WTC11 (cell line): ENCODE results near the gene TRIM66. TPM values are rescaled to one million over a fixed set of nuclear protein-coding genes. Genes with fewer than 3 reads are reported as not detected.
A peak's percentile ranks its signal among the peaks of the same experiment; 100 is the strongest.

Source experiments
- ATAC-seq: fragments of 200-7000 bp; cut with Tn5 transposase; 2 replicates; pipeline ENCODE4 v1.10.0; 2021; ENCODE audit warnings: mild to moderate bottlenecking, moderate library complexity
- CTCF ChIA-PET: fragments of 300-600 bp; sonication (Branson Sonifier 250); formaldehyde crosslinking; loops from one replicate; lab custom pipeline; 2021; ENCODE audit warnings: antibody characterized with exemption; lab: Charles Lee
- POLR2A ChIA-PET: fragments of 350-600 bp; sonication (Branson Sonifier 250); formaldehyde crosslinking; loops from one replicate; lab custom pipeline; 2021; ENCODE audit warnings: antibody characterized with exemption; lab: Charles Lee
- DNase-seq: peaks from one replicate; pipeline ENCODE4 v3.0.0; 2021; ENCODE audit warnings: low spot score
- H3K27ac Mint-ChIP-seq: 2 replicates; pipeline ENCODE4 v1.8.0; 2021; ENCODE audit warnings: mixed read lengths
- H3K27me3 Mint-ChIP-seq: 2 replicates; pipeline ENCODE4 v1.8.0; 2021; ENCODE audit warnings: low read depth, mild to moderate bottlenecking, moderate library complexity, mixed read lengths
- H3K36me3 Mint-ChIP-seq: 2 replicates; pipeline ENCODE4 v1.8.0; 2021; ENCODE audit warnings: mixed read lengths
- H3K4me1 Mint-ChIP-seq: 2 replicates; pipeline ENCODE4 v1.8.0; 2022; ENCODE audit warnings: mixed read lengths
- H3K4me3 Mint-ChIP-seq: 2 replicates; pipeline ENCODE4 v1.8.0; 2021; ENCODE audit warnings: mild to moderate bottlenecking, moderate library complexity, mixed read lengths
- H3K9me3 Mint-ChIP-seq: 2 replicates; pipeline ENCODE4 v1.8.0; 2021; ENCODE audit warnings: mixed read lengths
- AR ChIP-seq: fragments of 250-450 bp; sonication (Bioruptor Pico); IDR thresholded peaks from 2 replicates; pipeline ENCODE4 v1.9.0; 2021; ENCODE audit warnings: mild to moderate bottlenecking
- ATF3 ChIP-seq: sonication (generic); formaldehyde crosslinking; conservative IDR thresholded peaks from 2 replicates; pipeline ENCODE4 v1.8.1; 2022; ENCODE audit warnings: mild to moderate bottlenecking, missing genetic modification reagents
- CDX4 ChIP-seq: fragments of 250-450 bp; sonication (Bioruptor Pico); IDR thresholded peaks from 2 replicates; pipeline ENCODE4 v1.9.0; 2021; ENCODE audit warnings: moderate library complexity, mild to moderate bottlenecking, inconsistent platforms, borderline replicate concordance
- CREM ChIP-seq: sonication (generic); formaldehyde crosslinking; IDR thresholded peaks from 2 replicates; pipeline ENCODE4 v1.8.1; 2022; ENCODE audit warnings: mild to moderate bottlenecking, missing genetic modification reagents, moderate library complexity
- EMX1 ChIP-seq: fragments of 250-450 bp; sonication (Bioruptor Pico); IDR thresholded peaks from 2 replicates; pipeline ENCODE4 v1.8.0; 2021; ENCODE audit warnings: mild to moderate bottlenecking
- FOXK1 ChIP-seq: sonication (generic); formaldehyde crosslinking; IDR thresholded peaks from 2 replicates; pipeline ENCODE4 v1.8.0; 2022; ENCODE audit warnings: mild to moderate bottlenecking, moderate library complexity, missing genetic modification reagents
- GABPB1 ChIP-seq: sonication (generic); formaldehyde crosslinking; IDR thresholded peaks from 2 replicates; pipeline ENCODE4 v1.8.1; 2023; ENCODE audit warnings: mild to moderate bottlenecking, missing genetic modification reagents
- HMGA2 ChIP-seq: fragments of 250-450 bp; sonication (Bioruptor Pico); IDR thresholded peaks from 2 replicates; pipeline ENCODE4 v1.4.0; 2021; ENCODE audit warnings: mild to moderate bottlenecking, moderate library complexity
- IRF2 ChIP-seq: sonication (generic); formaldehyde crosslinking; IDR thresholded peaks from 2 replicates; pipeline ENCODE4 v1.8.0; 2022; ENCODE audit warnings: low read depth, missing genetic modification reagents, borderline replicate concordance
- JUN ChIP-seq: sonication (generic); formaldehyde crosslinking; IDR thresholded peaks from 2 replicates; pipeline ENCODE4 v1.8.0; 2023; ENCODE audit warnings: mild to moderate bottlenecking, missing genetic modification reagents
- MAX ChIP-seq: sonication (generic); formaldehyde crosslinking; IDR thresholded peaks from 2 replicates; pipeline ENCODE4 v1.8.0; 2022; ENCODE audit warnings: mild to moderate bottlenecking, missing genetic modification reagents
- NR1H2 ChIP-seq: sonication (generic); formaldehyde crosslinking; IDR thresholded peaks from 2 replicates; pipeline ENCODE4 v1.9.0; 2021; ENCODE audit warnings: mild to moderate bottlenecking, moderate library complexity, missing genetic modification reagents
- OVOL2 ChIP-seq: fragments of 250-450 bp; sonication (Bioruptor Pico); IDR thresholded peaks from 2 replicates; pipeline ENCODE4 v1.9.0; 2021; ENCODE audit warnings: mild to moderate bottlenecking, borderline replicate concordance
- SP1 ChIP-seq: sonication (generic); formaldehyde crosslinking; conservative IDR thresholded peaks from 2 replicates; pipeline ENCODE4 v1.8.1; 2022; ENCODE audit warnings: missing genetic modification reagents
- TCF7 ChIP-seq: sonication (generic); formaldehyde crosslinking; IDR thresholded peaks from 2 replicates; pipeline ENCODE4 v1.8.0; 2022; ENCODE audit warnings: mild to moderate bottlenecking, low read depth, missing genetic modification reagents, moderate library complexity
- TEAD4 ChIP-seq: sonication (generic); formaldehyde crosslinking; IDR thresholded peaks from 2 replicates; pipeline ENCODE4 v1.8.0; 2022; ENCODE audit warnings: mild to moderate bottlenecking, missing genetic modification reagents
- USF1 ChIP-seq: sonication (generic); formaldehyde crosslinking; IDR thresholded peaks from 2 replicates; pipeline ENCODE4 v1.8.0; 2022; ENCODE audit warnings: mild to moderate bottlenecking, missing genetic modification reagents
- ZNF121 ChIP-seq: sonication (generic); formaldehyde crosslinking; IDR thresholded peaks from 2 replicates; pipeline ENCODE4 v1.8.0; 2023; ENCODE audit warnings: missing genetic modification reagents
- ZNF281 ChIP-seq: sonication (generic); formaldehyde crosslinking; IDR thresholded peaks from 2 replicates; pipeline ENCODE4 v1.8.0; 2023; ENCODE audit warnings: mild to moderate bottlenecking, missing genetic modification reagents
- ZNF317 ChIP-seq: sonication (generic); formaldehyde crosslinking; IDR thresholded peaks from 2 replicates; pipeline ENCODE4 v1.8.1; 2023; ENCODE audit warnings: low read depth, mild to moderate bottlenecking, moderate library complexity, missing genetic modification reagents, borderline replicate concordance
- ZNF423 ChIP-seq: fragments of 250-450 bp; sonication (Bioruptor Pico); IDR thresholded peaks from 2 replicates; pipeline ENCODE4 v2.1.2; 2022; ENCODE audit warnings: mild to moderate bottlenecking, moderate library complexity
- ZSCAN18 ChIP-seq: fragments of 250-450 bp; sonication (Bioruptor Pico); IDR thresholded peaks from 2 replicates; pipeline ENCODE4 v2.1.2; 2022; ENCODE audit warnings: mild to moderate bottlenecking, moderate library complexity
- total RNA-seq: library from RNA; stranded (reverse); gene quantifications from 3 replicates; pipeline ENCODE4 v1.2.3, GENCODE V29; 2021

Gene TRIM66
- total RNA-seq, 1 experiment from 2014 or later: 5.6 TPM

GRCh38 chr11:8698379-8698851 is 15.9 kb upstream of the TRIM66 start:
- peak overlapping the region; percentile 96 for H3K27ac Mint-ChIP-seq
- peaks cover 63% of the 10 kb centered on the region for H3K4me1 Mint-ChIP-seq
- peaks cover 35% of the 10 kb centered on the region for H3K36me3 Mint-ChIP-seq
- CTCF ChIA-PET: interaction anchor here (1.2 to 3.1 kb wide), 3 partner anchors 10 to 261 kb away, joined by 4 to 18 read pairs (median 5); no protein-coding TSS in a partner anchor
- H3K9me3 Mint-ChIP-seq: peaks cover 8% of the 10 kb centered on the region; the same call in 1 of the 2 replicates
- 0 out of 2 replicates have a peak, but pooled peaks have one; percentile 21 for TF ChIP-seq GABPB1 (CRISPR knock-in tag)
- no peak for TF ChIP-seq USF1 (CRISPR knock-in tag)
- TF ChIP-seq FOXK1: peak; percentile 36; the same call in 1 of the 2 replicates
- TF ChIP-seq OVOL2 (CRISPR knock-in tag): no peak
- TF ChIP-seq EMX1 (CRISPR knock-in tag): no peak
- no peaks in the 10 kb centered on the region for H3K27me3 Mint-ChIP-seq
- H3K4me3 Mint-ChIP-seq: peak overlapping the region; percentile 28
- ATAC-seq: peak; percentile 7
- DNase-seq: no peak
- POLR2A ChIA-PET: interaction anchor here (0.5 to 5.2 kb wide), 9 partner anchors 9 to 266 kb away, joined by 3 to 54 read pairs (median 6); partner anchors contain the start of genes RPL27A and TRIM66

- Mint-ChIP-seq H3K36me3 (peaks cover 47% of the 10 kb centered on the region), H3K4me3 (no peak overlapping the region), H3K27me3 (no peaks in the 10 kb centered on the region), H3K9me3 (peaks cover 8% of the 10 kb centered on the region; the same call in 1 of the 2 replicates), H3K27ac (peak overlapping the region; percentile 84), H3K4me1 (peaks cover 60% of the 10 kb centered on the region)
- ChIA-PET POLR2A (interaction anchor here (0.9 to 5.2 kb wide), 3 partner anchors 9 to 82 kb away, joined by 3 to 54 read pairs (median 8); no protein-coding TSS in a partner anchor), CTCF (no interaction called here)
- TF ChIP-seq USF1 (CRISPR knock-in tag) (no peak), ZNF281 (CRISPR knock-in tag) (no peak), FOXK1 (no peak), NR1H2 (no peak), ZNF317 (CRISPR knock-in tag) (no peak), TCF7 (CRISPR knock-in tag) (no peak), CREM (no peak), ATF3 (no peak), SP1 (CRISPR knock-in tag) (no peak), ZNF423 (CRISPR knock-in tag) (no peak), JUN (no peak), TEAD4 (CRISPR knock-in tag) (no peak), AR (CRISPR knock-in tag) (no peak), ZNF121 (CRISPR knock-in tag) (no peak), HMGA2 (CRISPR knock-in tag) (no peak), MAX (CRISPR knock-in tag) (no peak), GABPB1 (CRISPR knock-in tag) (no peak), ZSCAN18 (no peak), IRF2 (CRISPR knock-in tag) (no peak), CDX4 (CRISPR knock-in tag) (no peak)
- DNase-seq (no peak), ATAC-seq (no peak)
These were observed 14.6 kb upstream of the TRIM66 start for GRCh38 chr11:8697054-8697453.
